ENCODE results near the gene LMAN1. TPM values are rescaled to one million over a fixed set of nuclear protein-coding genes. Genes with fewer than 3 reads are reported as not detected.
A peak's percentile ranks its signal among the peaks of the same experiment; 100 is the strongest.

The LMAN1 gene, protein sequence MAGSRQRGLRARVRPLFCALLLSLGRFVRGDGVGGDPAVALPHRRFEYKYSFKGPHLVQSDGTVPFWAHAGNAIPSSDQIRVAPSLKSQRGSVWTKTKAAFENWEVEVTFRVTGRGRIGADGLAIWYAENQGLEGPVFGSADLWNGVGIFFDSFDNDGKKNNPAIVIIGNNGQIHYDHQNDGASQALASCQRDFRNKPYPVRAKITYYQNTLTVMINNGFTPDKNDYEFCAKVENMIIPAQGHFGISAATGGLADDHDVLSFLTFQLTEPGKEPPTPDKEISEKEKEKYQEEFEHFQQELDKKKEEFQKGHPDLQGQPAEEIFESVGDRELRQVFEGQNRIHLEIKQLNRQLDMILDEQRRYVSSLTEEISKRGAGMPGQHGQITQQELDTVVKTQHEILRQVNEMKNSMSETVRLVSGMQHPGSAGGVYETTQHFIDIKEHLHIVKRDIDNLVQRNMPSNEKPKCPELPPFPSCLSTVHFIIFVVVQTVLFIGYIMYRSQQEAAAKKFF
- total RNA-seq (10 to 100 TPM; 55.7 to 59.6 TPM), polyA plus RNA-seq (10 to 100 TPM; 36.3 to 42.6 TPM)

DNA sequence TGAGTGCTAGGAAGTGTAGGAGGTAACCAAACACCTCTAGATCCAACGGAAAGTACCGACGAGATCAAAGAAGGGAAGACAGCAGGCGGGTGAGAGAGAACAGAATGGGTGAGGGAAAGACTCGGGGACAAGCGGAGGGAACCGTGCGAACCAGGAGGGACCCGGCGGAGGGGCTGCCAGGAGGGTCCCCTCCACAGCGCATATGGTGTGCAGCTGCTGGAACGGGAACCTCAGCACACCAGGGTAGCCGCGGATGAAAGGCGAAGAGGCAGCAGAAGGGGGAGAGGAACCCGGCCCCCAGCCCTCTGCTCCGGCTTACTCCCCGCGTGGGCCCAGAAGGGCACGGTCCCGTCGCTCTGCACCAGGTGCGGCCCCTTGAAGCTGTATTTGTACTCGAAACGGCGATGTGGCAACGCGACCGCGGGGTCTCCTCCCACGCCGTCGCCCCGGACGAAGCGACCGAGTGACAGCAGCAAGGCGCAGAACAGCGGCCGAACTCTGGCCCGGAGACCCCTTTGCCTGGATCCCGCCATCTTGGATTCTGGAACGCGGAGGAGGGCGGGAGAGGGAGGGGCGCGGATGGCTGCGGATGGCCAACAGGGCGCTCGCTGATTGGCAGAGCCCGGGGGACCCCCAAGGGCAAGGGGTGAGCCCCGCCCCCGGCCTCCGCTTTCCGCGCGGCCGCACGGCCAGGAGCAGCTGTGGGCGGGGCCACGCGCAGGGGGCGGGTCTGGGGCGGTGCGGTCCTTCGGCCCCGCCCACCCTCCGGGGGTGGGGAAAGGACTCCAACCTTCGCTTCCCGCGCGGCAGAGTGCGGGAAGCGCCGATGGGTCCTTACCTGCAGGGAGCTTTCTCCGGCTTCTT, at the start of gene LMAN1:
Gene LMAN1 (minus strand): TSS at position 554 of the 864 bp plus-strand sequence. CDS start 21 bp downstream, at position 533.
- Histone ChIP-seq H3K4me1 (ENCODE audit: insufficient read depth, low read length) (peaks cover 38% of the 10 kb centered on the region), H3K9me3 (ENCODE audit: control insufficient read depth in 1 of 2, low read length in 2 of 2) (no peaks in the 10 kb centered on the region), H3K4me3 (ENCODE audit: low read length in 2 of 2) (peak within 1 kb of the TSS; percentile 76 to 92), H3K27me3 (ENCODE audit: insufficient read depth, low read length) (no peaks in the 10 kb centered on the region), H3K36me3 (ENCODE audit: insufficient read depth, low read length) (no peaks in the 10 kb centered on the region), H3K27ac (ENCODE audit: low read depth, low read length) (peak within 1 kb of the TSS; percentile 95)
- Mint-ChIP-seq H3K27ac (peak within 1 kb of the TSS; percentile 91 to 99 (median 97)), H3K9me3 (no peaks in the 10 kb centered on the region), H3K27me3 (peaks cover 0 to 2% of the 10 kb centered on the region in 2 donors), H3K36me3 (peaks cover 4 to 20% of the 10 kb centered on the region in 2 donors), H3K4me1 (peaks cover 23 to 52% (median 35%) of the 10 kb centered on the region in 4 donors), H3K4me3 (peak within 1 kb of the TSS; percentile 91 to 100 (median 98))
- DNase-seq: peak; percentile 85 to 88 (median 87)
- ChIA-PET POLR2A (ENCODE audit: partially characterized antibody) (interaction anchor here (0.9 kb wide), 1 partner anchor 541 kb away, joined by 4 read pairs; the partner anchor contains the start of gene PMAIP1), CTCF (ENCODE audit: partially characterized antibody) (interaction anchor here (0.9 to 1.7 kb wide), 3 partner anchors 43 to 273 kb away, joined by 3 to 6 read pairs (median 3); no protein-coding TSS in a partner anchor)
- intact Hi-C loops (cut with micrococcal nuclease): loop anchor here (1.0 to 5.0 kb wide), 5 partner anchors 8 to 687 kb away; partner anchors contain the start of genes MALT1, PMAIP1 and SEC11C

DNA sequence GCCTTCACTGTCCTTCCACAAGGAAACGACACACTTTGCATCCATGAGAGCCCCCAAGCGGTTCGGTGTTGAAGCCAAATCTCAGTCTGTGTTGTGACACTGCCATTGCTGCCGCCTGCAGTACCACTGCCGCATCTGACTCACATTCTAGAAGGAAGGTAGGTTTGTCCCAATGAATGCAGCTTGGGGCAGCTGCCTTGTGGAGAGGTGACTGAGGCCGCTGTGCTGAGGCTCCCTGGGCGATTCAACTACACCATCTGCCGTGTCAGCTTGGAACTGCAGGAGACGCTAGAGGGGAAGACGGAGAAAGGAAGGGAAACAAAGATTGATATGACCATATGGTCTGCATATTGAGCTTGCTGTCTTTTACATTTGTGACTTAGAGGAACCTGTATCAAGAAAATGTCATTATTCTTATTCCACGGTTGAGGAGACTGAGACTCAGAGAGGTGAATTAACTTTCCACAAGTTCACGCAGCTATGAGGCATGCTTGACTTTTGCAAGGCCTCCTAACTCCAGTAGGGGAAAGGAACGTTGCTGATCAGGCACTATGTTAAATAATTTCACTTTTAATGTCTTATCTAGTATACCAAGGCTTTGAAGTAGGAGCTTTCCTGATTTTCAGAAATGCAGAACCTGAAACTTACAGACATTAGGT, 43.5 kb upstream of the LMAN1 start:
- Mint-ChIP-seq H3K36me3 (no peaks in the 10 kb centered on the region), H3K4me1 (peaks cover 0 to 2% (median under 1%) of the 10 kb centered on the region in 4 donors), H3K4me3 (no peak overlapping the region), H3K27me3 (peaks cover 0 to 1% of the 10 kb centered on the region in 2 donors), H3K9me3 (no peaks in the 10 kb centered on the region), H3K27ac (no peak overlapping the region)
- Histone ChIP-seq H3K27me3 (ENCODE audit: insufficient read depth, low read length) (no peaks in the 10 kb centered on the region), H3K36me3 (ENCODE audit: insufficient read depth, low read length) (no peaks in the 10 kb centered on the region), H3K9me3 (ENCODE audit: control insufficient read depth in 1 of 2, low read length in 2 of 2) (no peaks in the 10 kb centered on the region), H3K27ac (ENCODE audit: low read depth, low read length) (no peak overlapping the region), H3K4me3 (ENCODE audit: low read length in 2 of 2) (no peak overlapping the region), H3K4me1 (ENCODE audit: insufficient read depth, low read length) (no peaks in the 10 kb centered on the region)
- POLR2A ChIA-PET (ENCODE audit: partially characterized antibody): no interaction called here
- CTCF ChIA-PET (ENCODE audit: partially characterized antibody): interaction anchor here (0.8 to 6.0 kb wide), 35 partner anchors 10 to 624 kb away, joined by 3 to 262 read pairs (median 5); partner anchors contain the start of genes CPLX4 and LMAN1
- peak; percentile 59 to 63 (median 62) for DNase-seq
- intact Hi-C loops (cut with micrococcal nuclease): loop anchor here (2.0 to 5.0 kb wide), 5 partner anchors 44 to 620 kb away; partner anchors contain the start of gene LMAN1

DNA sequence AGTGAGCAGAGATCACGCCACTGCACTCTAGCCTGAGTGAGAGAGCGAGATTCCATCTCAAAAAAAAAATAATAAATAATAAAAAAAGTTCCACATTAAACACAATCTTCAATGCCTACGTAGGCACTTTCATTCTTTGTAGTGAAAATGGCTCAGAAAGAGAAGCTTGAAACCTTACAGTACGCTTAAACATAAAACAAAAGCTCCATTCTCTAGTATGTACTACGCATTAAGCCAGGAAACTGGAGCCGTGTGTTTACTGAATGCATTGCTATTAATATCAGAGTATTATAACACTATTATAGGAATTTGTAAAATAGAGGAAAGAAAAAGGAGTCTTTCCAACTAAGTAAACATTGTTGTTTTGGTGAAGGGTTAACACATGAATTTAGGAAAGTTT, 41.3 kb upstream of the LMAN1 start:
- no peaks in the 10 kb centered on the region for H3K4me1 ChIP-seq (ENCODE audit: insufficient read depth, low read length)
- no peak overlapping the region for H3K4me3 ChIP-seq (ENCODE audit: low read length in 2 of 2)
- ChIA-PET CTCF (ENCODE audit: partially characterized antibody) (interaction anchor here (0.7 to 6.0 kb wide), 4 partner anchors 9 to 152 kb away, joined by 5 to 262 read pairs (median 26); no protein-coding TSS in a partner anchor), POLR2A (ENCODE audit: partially characterized antibody) (no interaction called here)
- no peak for DNase-seq
- H3K9me3 ChIP-seq (ENCODE audit: control insufficient read depth in 1 of 2, low read length in 2 of 2): no peaks in the 10 kb centered on the region
- no peaks in the 10 kb centered on the region for H3K9me3 Mint-ChIP-seq
- H3K27ac ChIP-seq (ENCODE audit: low read depth, low read length): no peak overlapping the region
- H3K36me3 Mint-ChIP-seq: no peaks in the 10 kb centered on the region
- H3K4me3 Mint-ChIP-seq: no peak overlapping the region
- intact Hi-C loops (cut with micrococcal nuclease): loop anchor here (5.0 kb wide), 2 partner anchors 153 to 618 kb away; no protein-coding TSS in a partner anchor
- H3K27ac Mint-ChIP-seq: no peak overlapping the region
- peaks cover 1 to 5% of the 10 kb centered on the region in 2 donors for H3K27me3 Mint-ChIP-seq
- H3K4me1 Mint-ChIP-seq: peaks cover 6 to 9% (median 6%) of the 10 kb centered on the region in 4 donors
- peaks cover under 1% of the 10 kb centered on the region for H3K27me3 ChIP-seq (ENCODE audit: insufficient read depth, low read length)
- no peaks in the 10 kb centered on the region for H3K36me3 ChIP-seq (ENCODE audit: insufficient read depth, low read length)

DNA sequence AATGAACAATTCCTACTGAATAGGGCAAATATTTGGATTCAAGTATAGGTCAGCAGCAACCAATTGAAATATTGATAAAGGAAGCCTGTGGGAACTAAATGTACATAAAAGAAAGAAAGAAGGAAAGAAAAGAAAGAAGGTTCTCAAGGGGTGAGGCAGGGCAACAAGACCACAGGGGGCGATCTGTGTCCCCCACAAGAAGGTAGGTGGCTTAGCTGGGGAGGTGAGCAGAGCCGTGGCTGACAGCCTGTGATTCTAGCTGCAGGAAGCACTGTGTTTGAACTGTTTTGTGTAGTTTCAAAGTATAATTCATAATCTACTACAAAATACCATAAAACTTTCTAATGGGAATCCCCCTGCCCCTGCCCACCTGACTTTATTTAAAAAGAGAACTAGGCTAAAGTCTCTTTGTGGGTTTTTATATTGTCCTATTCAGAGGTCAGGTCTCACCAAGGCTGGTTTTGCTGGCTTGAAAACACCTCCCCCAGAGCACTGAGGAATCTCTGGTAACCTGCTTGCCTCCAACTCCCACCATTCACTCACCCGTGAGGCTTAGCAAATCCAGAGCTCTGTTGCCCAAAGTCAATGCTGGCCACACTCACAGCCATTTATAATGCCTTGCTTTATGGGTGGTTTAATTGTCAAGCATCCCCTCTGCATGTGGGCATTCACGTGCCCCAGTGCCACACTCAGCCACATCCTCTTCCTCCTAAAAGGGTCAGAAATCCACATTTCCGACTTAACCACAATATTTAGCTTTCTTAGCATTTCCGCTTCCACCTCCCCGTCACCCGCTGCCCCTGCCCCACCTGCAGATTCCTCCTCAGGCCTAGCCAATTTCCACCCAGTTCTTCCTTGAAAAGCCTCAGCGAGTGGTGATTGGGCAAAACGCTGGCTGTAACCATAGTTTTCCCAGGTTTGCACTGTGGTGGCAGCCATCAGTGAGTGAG, 36.4 kb upstream of the LMAN1 start:
- intact Hi-C loops (cut with micrococcal nuclease): no loop called here

DNA sequence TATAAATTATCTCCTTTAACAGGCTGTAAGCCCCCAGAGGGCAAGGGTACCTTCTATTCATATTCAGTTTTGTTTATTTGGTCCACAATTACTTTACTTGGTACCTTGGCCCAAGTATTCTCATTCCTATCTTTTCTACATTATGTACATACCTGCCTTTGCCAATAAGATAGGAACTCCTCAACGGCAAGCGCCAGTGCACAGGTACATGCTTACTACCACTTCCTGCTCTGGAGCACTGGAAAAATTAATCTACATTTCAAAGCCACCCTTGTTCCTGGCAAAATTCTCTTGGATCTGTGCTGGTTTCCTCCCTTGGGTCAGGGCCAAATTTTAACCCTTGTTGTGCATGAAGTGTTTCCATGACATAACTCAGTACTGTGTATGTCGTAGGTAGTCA, 34.3 kb upstream of the LMAN1 start:
- H3K9me3 ChIP-seq (ENCODE audit: control insufficient read depth in 1 of 2, low read length in 2 of 2): no peaks in the 10 kb centered on the region
- Mint-ChIP-seq H3K4me1 (peaks cover 4 to 12% (median 6%) of the 10 kb centered on the region in 4 donors), H3K4me3 (no peak overlapping the region), H3K27me3 (peaks cover 14 to 25% of the 10 kb centered on the region in 2 donors), H3K36me3 (no peaks in the 10 kb centered on the region), H3K27ac (no peak overlapping the region), H3K9me3 (no peaks in the 10 kb centered on the region)
- ChIA-PET POLR2A (ENCODE audit: partially characterized antibody) (no interaction called here), CTCF (ENCODE audit: partially characterized antibody) (interaction anchor here (2.7 kb wide), 1 partner anchor 9 kb away, joined by 11 read pairs; no protein-coding TSS in a partner anchor)
- intact Hi-C loops (cut with micrococcal nuclease): no loop called here
- no peak for DNase-seq
- no peak overlapping the region for H3K4me3 ChIP-seq (ENCODE audit: low read length in 2 of 2)
- peaks cover 5% of the 10 kb centered on the region for H3K27me3 ChIP-seq (ENCODE audit: insufficient read depth, low read length)
- H3K27ac ChIP-seq (ENCODE audit: low read depth, low read length): no peak overlapping the region
- no peaks in the 10 kb centered on the region for H3K4me1 ChIP-seq (ENCODE audit: insufficient read depth, low read length)
- H3K36me3 ChIP-seq (ENCODE audit: insufficient read depth, low read length): no peaks in the 10 kb centered on the region

More for the DNA sequence above, 36.4 kb upstream of the LMAN1 start:
- DNase-seq: no peak
- Histone ChIP-seq H3K4me1 (ENCODE audit: insufficient read depth, low read length) (no peaks in the 10 kb centered on the region), H3K9me3 (ENCODE audit: control insufficient read depth in 1 of 2, low read length in 2 of 2) (no peaks in the 10 kb centered on the region), H3K4me3 (ENCODE audit: low read length in 2 of 2) (no peak overlapping the region), H3K36me3 (ENCODE audit: insufficient read depth, low read length) (no peaks in the 10 kb centered on the region), H3K27me3 (ENCODE audit: insufficient read depth, low read length) (peaks cover 5% of the 10 kb centered on the region), H3K27ac (ENCODE audit: low read depth, low read length) (no peak overlapping the region)
- no peaks in the 10 kb centered on the region for H3K9me3 Mint-ChIP-seq
- peak overlapping the region in 1 of 7 donors; percentile 26 for H3K27ac Mint-ChIP-seq
- POLR2A ChIA-PET (ENCODE audit: partially characterized antibody): no interaction called here
- peak overlapping the region in 1 of 8 donors; percentile 11 for H3K4me3 Mint-ChIP-seq
- H3K36me3 Mint-ChIP-seq: no peaks in the 10 kb centered on the region
- peaks cover 4 to 12% (median 6%) of the 10 kb centered on the region in 4 donors for H3K4me1 Mint-ChIP-seq
- CTCF ChIA-PET (ENCODE audit: partially characterized antibody): interaction anchor here (2.3 kb wide), 1 partner anchor 86 kb away, joined by 13 read pairs; no protein-coding TSS in a partner anchor
- H3K27me3 Mint-ChIP-seq: peaks cover 14 to 23% of the 10 kb centered on the region in 2 donors

DNA sequence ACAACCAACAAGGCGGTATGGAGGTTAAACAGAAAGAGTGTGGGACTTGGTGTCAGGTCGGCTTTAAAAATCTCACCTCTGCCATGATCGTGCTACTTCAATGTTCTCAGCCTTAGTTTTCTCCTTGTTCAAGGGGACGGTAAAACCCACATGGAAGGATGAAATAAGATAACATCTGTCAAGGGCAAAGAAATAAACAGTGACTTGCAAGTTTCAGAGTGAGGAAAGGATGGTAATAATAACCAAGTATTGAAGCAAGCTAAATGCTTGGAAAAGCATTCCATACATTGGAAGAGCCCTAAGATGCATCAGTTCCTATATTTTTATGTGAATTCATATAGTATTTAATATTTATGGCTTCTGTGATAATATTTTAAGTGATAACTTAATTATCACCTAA, 29.8 kb upstream of the LMAN1 start:
- CTCF ChIA-PET (ENCODE audit: partially characterized antibody): interaction anchor here (1.3 kb wide), 1 partner anchor 14 kb away, joined by 4 read pairs; no protein-coding TSS in a partner anchor
- H3K36me3 Mint-ChIP-seq: no peaks in the 10 kb centered on the region
- intact Hi-C loops (cut with micrococcal nuclease): no loop called here
- H3K36me3 ChIP-seq (ENCODE audit: insufficient read depth, low read length): no peaks in the 10 kb centered on the region
- H3K4me3 ChIP-seq (ENCODE audit: low read length in 2 of 2): no peak overlapping the region
- H3K4me1 ChIP-seq (ENCODE audit: insufficient read depth, low read length): no peaks in the 10 kb centered on the region
- no peaks in the 10 kb centered on the region for H3K27me3 ChIP-seq (ENCODE audit: insufficient read depth, low read length)
- POLR2A ChIA-PET (ENCODE audit: partially characterized antibody): no interaction called here
- no peak overlapping the region for H3K27ac ChIP-seq (ENCODE audit: low read depth, low read length)
- H3K4me1 Mint-ChIP-seq: no peaks in the 10 kb centered on the region
- no peak overlapping the region for H3K4me3 Mint-ChIP-seq
- peaks cover 8 to 15% of the 10 kb centered on the region in 2 donors for H3K27me3 Mint-ChIP-seq
- H3K9me3 Mint-ChIP-seq: no peaks in the 10 kb centered on the region
- H3K27ac Mint-ChIP-seq: no peak overlapping the region
- H3K9me3 ChIP-seq (ENCODE audit: control insufficient read depth in 1 of 2, low read length in 2 of 2): no peaks in the 10 kb centered on the region
- no peak for DNase-seq
